Heart left ventricle (tissue), 16 donors: ENCODE measurements around the gene CPNE5. TPM values are rescaled to one million over a fixed set of nuclear protein-coding genes. Genes with fewer than 3 reads are reported as not detected.
A peak's percentile ranks its signal among the peaks of the same experiment; 100 is the strongest.

Experiments used
- ATAC-seq, 4 donors: fragments of 200-7000 bp; cut with Tn5 transposase; one replicate each; pipeline ENCODE4 v1.9.1; 2020 to 2022; ENCODE audit warnings: moderate library complexity in 4 of 4, mild to moderate bottlenecking in 3 of 4, moderate number of reproducible peaks in 1 of 4
- DNase-seq, 5 donors: peaks; one replicate each; pipeline ENCODE4 v3.0.0-alpha.2; 2020
- H3K27ac ChIP-seq, 12 donors: fragments of 200-600 bp; sonication (generic) in 4 of 12; one replicate each; pipeline versions ENCODE4 v1.5.0 to v1.8.0; 2016 to 2022; ENCODE audit warnings: mild to moderate bottlenecking in 2 of 12
- H3K27me3 ChIP-seq, 9 donors: fragments of 200-600 bp; sonication (generic) in 2 of 9; one replicate each; pipeline versions ENCODE4 v1.5.1 to v1.8.0; 2016 to 2022; ENCODE audit warnings: mild to moderate bottlenecking in 3 of 9
- H3K36me3 ChIP-seq, 9 donors: fragments of 200-600 bp; sonication (generic) in 2 of 9; one replicate each; pipeline versions ENCODE4 v1.5.0 to v1.8.0; 2018 to 2022; ENCODE audit warnings: mild to moderate bottlenecking in 2 of 9
- H3K4me1 ChIP-seq, 12 donors: fragments of 200-600 bp; sonication (generic) in 4 of 12; one replicate each; pipeline versions ENCODE4 v1.5.0 to v1.8.0; 2016 to 2022; ENCODE audit warnings: mild to moderate bottlenecking in 3 of 12
- H3K4me3 ChIP-seq, 12 donors: fragments of 200-600 bp; sonication (generic) in 4 of 12; one replicate each; pipeline versions ENCODE4 v1.5.0 to v1.8.0; 2017 to 2022; ENCODE audit warnings: mild to moderate bottlenecking in 9 of 12, moderate library complexity in 4 of 12
- H3K9me3 ChIP-seq, 12 donors: fragments of 200-600 bp; sonication (generic) in 4 of 12; one replicate each; pipeline versions ENCODE4 v1.5.0 to v1.8.0; 2016 to 2022; ENCODE audit warnings: mild to moderate bottlenecking in 1 of 12
- POLR2A ChIP-seq, 2 donors: fragments of 450-650 bp; IDR thresholded peaks; one replicate each; pipeline ENCODE4 v1.6.1; 2017; ENCODE audit warnings: antibody characterized with exemption in 2 of 2, mild to moderate bottlenecking in 2 of 2, moderate library complexity in 2 of 2
- WGBS, 4 donors: extraction: QIAGEN DNeasy Blood & Tissue Kit in 2 of 4; methylation state at CpG; one replicate each; pipeline versions ENCODE4 v1.1.5 to v1.1.7; 2013 to 2018; 5-methylcytosine and 5-hydroxymethylcytosine counted together
- intact Hi-C, 10 donors: fragments of 100-400 bp; cut with DNase I; formaldehyde crosslinking; loops; one replicate each; pipeline versions ENCODE4 v1.11.1 to v1.14.2; 2022
- polyA plus RNA-seq, 2 donors: library from polyadenylated mRNA; stranded (reverse); fragments of 200-250 nt; gene quantifications; one replicate each; pipeline ENCODE4 v1.2.3, GENCODE V29; 2013
- total RNA-seq, 9 donors: library from RNA; depleted of rRNA in 2 of 9; stranded (reverse); fragments of >200 nt in 2 of 9; fragmentation: NEBNext Ultra II Directional in 3 of 9; extraction: Animal tissue kit (Norgen Biotek cat#: 25700) in 3 of 9; gene quantifications; one replicate each; pipeline versions ENCODE4 v1.1.0 to v1.2.4, GENCODE V29; 2016 to 2023
- TF ChIP-seq, protein P1 (sequence below), 12 donors: fragments of 200-600 bp; sonication (generic) in 4 of 12; IDR thresholded peaks; one replicate each; pipeline versions ENCODE4 v1.5.0 to v1.8.0; 2018 to 2022; ENCODE audit warnings: antibody characterized with exemption in 12 of 12, mild to moderate bottlenecking in 5 of 12
- donor health status: ischemic (EF 13 %, LVEDD 7.1; RV severe dilation, severe dysfunction).
- donor health status: healthy with polysubstance abuse.
- donor health status: DM: no; HTN: yes; CAD: no.
- donor health status: DM: no; HTN: no; CAD: no.
- donor health status: ischemic (EF 25% LVEDD 6.9; RV normal size, moderate dysfunction).
- donor health status: ischemic (EF 25% LVEDD 5.7; RV mildly dilated, moderate dysfunction).
- donor health status: healthy.
- donor health status: DM: yes; HTN: yes; CAD: no.
- donor health status: ischemic (EF 35%, LVEDD 5.7; RV mildly dilated, moderate dysfunction).
- donor health status: nonischemic (EF 11% LVEDD 7.7; RV severe dilation, severe dysfunction).
- donor health status: DM: yes; HTN: yes; CAD: no.
- donor health status: PGD.
- donor health status: ischemic (EF 29% LVEDD 5.4; RV normal size, mild dysfunction).
- donor health status: nonischemic (EF 23%, LVEDD 6.1; RV moderate dilation, normal function).

Gene CPNE5
- total and polyA plus RNA-seq, 11 donors, result 4.0 to 111 (median 13.4) TPM

- Histone ChIP-seq H3K27ac (peak overlapping the region in 3 of 12 donors; percentile 9 to 49 (median 48)), H3K4me1 (peaks cover 0 to 15% (median 5%) of the 10 kb centered on the region in 12 donors), H3K4me3 (no peak overlapping the region), H3K36me3 (no peaks in the 10 kb centered on the region), H3K27me3 (no peaks in the 10 kb centered on the region), H3K9me3 (no peaks in the 10 kb centered on the region)
- ATAC-seq (no peak), DNase-seq (no peak)
- WGBS, 4 donors, result 86 to 97% (median 88%) methylated on average over 11 of the region's 11 CpGs
- TF ChIP-seq POLR2A (IDR thresholded peaks at IDR 0.05), result no peak
- TF ChIP-seq, protein P1, sequence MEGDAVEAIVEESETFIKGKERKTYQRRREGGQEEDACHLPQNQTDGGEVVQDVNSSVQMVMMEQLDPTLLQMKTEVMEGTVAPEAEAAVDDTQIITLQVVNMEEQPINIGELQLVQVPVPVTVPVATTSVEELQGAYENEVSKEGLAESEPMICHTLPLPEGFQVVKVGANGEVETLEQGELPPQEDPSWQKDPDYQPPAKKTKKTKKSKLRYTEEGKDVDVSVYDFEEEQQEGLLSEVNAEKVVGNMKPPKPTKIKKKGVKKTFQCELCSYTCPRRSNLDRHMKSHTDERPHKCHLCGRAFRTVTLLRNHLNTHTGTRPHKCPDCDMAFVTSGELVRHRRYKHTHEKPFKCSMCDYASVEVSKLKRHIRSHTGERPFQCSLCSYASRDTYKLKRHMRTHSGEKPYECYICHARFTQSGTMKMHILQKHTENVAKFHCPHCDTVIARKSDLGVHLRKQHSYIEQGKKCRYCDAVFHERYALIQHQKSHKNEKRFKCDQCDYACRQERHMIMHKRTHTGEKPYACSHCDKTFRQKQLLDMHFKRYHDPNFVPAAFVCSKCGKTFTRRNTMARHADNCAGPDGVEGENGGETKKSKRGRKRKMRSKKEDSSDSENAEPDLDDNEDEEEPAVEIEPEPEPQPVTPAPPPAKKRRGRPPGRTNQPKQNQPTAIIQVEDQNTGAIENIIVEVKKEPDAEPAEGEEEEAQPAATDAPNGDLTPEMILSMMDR (IDR thresholded peaks at IDR 0.05), result no peak
- intact Hi-C loops, result no loop called here
Observed at GRCh38 chr6:36740818-36741179, 98.4 kb downstream of the CPNE5 start.

DNA sequence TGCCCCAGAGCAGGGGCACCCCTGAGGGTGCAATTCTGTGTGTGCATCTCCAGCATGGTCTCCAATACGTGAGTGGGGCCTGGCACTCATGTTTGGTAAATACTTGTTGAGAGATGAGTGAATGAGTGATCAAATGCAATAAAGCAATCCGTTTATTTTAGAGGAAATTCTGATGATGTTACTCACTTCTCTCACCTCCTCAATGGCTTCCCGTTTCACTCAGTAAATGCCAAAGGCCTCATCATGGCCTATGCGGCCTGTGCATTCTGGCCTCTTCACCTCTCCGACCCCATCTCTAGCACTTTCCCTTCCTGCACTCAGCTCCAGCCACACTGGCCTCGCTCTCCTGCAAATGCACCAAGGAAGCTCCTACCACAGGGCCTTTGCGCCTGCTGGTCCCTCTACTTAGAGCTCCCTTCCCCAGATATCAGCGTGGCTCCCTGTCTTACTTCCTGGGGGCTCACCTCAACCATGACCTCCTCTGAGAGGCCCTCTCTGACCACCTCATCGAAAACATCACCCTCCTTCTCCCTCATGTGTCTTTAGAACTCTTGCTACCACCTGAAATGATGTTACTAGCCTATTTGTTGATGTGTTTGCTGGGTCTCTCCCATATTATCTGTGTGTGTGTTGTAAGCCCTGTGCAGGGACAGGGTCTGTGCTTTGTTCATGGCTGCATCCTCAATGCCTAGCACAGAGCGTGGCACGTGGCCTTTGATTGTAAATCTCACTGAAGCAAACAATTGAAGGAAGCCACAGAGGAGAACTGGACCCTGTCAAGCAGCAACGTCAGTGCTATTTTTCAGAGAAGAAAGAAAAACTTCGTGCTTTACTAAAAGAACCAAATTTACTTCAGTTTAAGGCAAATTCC, 99.1 kb downstream of the CPNE5 start:
- no peaks in the 10 kb centered on the region for H3K27me3 ChIP-seq
- WGBS, 4 donors, result 76 to 83% (median 80%) methylated on average over 13 of the region's 13 CpGs
- peak overlapping the region in 3 of 12 donors; percentile 9 to 49 (median 48) for H3K27ac ChIP-seq
- H3K36me3 ChIP-seq, result no peaks in the 10 kb centered on the region
- no peaks in the 10 kb centered on the region for H3K9me3 ChIP-seq
- no peak for DNase-seq
- H3K4me3 ChIP-seq, result no peak overlapping the region
- ATAC-seq, result no peak
- TF ChIP-seq, protein P1 (IDR thresholded peaks at IDR 0.05), result no peak
- no peak for TF ChIP-seq POLR2A (IDR thresholded peaks at IDR 0.05)
- intact Hi-C loops, result loop anchor here in 1 of 10 donors (5.0 kb wide), 1 partner anchor 58 kb away; no protein-coding TSS in a partner anchor
- peaks cover 0 to 21% (median 10%) of the 10 kb centered on the region in 12 donors for H3K4me1 ChIP-seq

DNA sequence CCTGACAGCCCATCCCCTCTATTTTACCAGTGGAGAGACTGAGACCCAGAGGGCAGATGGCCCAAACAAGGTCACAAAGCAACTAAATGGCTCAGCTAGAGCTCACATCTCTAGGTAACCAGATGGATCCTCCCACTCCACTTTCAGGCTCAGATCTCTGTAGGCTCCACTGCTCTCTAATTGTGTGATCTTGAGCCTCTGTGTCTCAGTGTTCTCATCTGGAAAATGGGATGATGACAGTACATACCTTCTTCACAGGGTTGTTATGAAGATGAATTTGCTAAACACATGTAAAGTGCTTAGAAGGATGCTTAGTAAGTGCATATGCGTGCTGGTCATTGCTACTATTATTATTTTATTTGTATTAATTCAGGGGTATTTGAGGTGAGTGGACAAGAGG, 101.1 kb downstream of the CPNE5 start:
- 98 to 100% (median 99%) methylated on average over 1 of the region's 1 CpG for whole genome bisulfite sequencing, 4 donors
- Histone ChIP-seq H3K9me3 (no peaks in the 10 kb centered on the region), H3K27ac (no peak overlapping the region), H3K27me3 (no peaks in the 10 kb centered on the region), H3K4me3 (no peak overlapping the region), H3K4me1 (peaks cover 0 to 27% (median 16%) of the 10 kb centered on the region in 12 donors), H3K36me3 (no peaks in the 10 kb centered on the region)
- DNase-seq (no peak), ATAC-seq (no peak)
- TF ChIP-seq, protein P1 (IDR thresholded peaks at IDR 0.05), result no peak
- no peak for TF ChIP-seq POLR2A (IDR thresholded peaks at IDR 0.05)
- intact Hi-C loops, result loop anchor here in 1 of 10 donors (5.0 kb wide), 1 partner anchor 56 kb away; no protein-coding TSS in a partner anchor

DNA sequence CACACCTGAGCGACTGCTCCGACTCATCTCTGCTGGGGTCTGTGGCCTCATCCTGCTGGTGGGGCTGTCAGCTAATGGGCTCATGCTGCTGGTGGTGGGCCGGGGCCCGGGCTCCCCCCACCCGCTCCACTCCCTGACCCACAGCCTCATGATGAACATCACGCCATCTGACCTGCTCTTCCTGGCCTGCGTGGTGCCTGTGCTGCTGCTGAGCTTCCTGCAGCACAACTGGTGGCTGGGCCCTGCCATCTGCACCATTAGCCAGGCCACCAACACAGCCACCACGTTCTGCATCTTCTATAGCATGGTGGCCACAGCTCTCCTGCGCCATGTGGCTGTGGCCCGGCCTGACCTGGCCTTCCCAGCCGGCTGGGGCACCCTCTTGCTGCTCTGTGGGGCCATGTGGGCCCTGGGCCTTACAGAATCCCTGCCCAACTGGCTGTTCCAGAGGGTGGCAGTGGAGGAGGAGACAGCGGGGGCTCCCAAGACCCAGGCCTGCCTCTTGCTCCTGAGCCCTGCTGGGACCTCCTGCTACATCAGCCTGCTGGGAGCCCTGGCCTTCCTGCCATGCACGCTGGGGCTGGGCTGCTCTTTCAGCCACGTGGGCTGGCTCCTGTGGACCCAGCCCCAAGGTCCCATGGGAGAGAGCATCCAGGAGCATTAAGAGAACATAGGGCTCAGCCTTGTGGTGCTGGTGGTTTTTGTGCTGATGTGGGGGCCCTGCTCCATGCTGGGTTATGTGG, 102.0 kb downstream of the CPNE5 start:
- ATAC-seq (no peak), DNase-seq (peak in 1 of 5 donors; percentile 24)
- 94 to 100% (median 94%) methylated on average over 3 to 14 of the region's 14 CpGs for WGBS, 4 donors
- no peak overlapping the region for H3K27ac ChIP-seq
- H3K4me3 ChIP-seq, result no peak overlapping the region
- intact Hi-C loops, result loop anchor here in 1 of 10 donors (5.0 kb wide), 1 partner anchor 55 kb away; no protein-coding TSS in a partner anchor
- TF ChIP-seq, protein P1 (IDR thresholded peaks at IDR 0.05), result no peak
- no peak for TF ChIP-seq POLR2A (IDR thresholded peaks at IDR 0.05)
- no peaks in the 10 kb centered on the region for H3K36me3 ChIP-seq
- no peaks in the 10 kb centered on the region for H3K9me3 ChIP-seq
- H3K4me1 ChIP-seq, result peaks cover 0 to 33% (median 16%) of the 10 kb centered on the region in 12 donors
- H3K27me3 ChIP-seq, result no peaks in the 10 kb centered on the region
